ENCODE measurements around the gene CDC6. TPM values are rescaled to one million over a fixed set of nuclear protein-coding genes. Genes with fewer than 3 reads are reported as not detected.
A peak's percentile ranks its signal among the peaks of the same experiment; 100 is the strongest.

Gene CDC6
- total RNA-seq, 1 donor from 2014 or later = 3.4 TPM

GRCh38 chr17:40290629-40291280, 3.1 kb downstream of the CDC6 start:
- peak; percentile 18 for FAIRE-seq

GRCh38 chr17:40291281-40291664, 3.6 kb downstream of the CDC6 start:
- Histone ChIP-seq H3K27me3 (ENCODE audit: control insufficient read depth, insufficient read depth, low read length) (no peaks in the 10 kb centered on the region), H3K36me3 (ENCODE audit: control insufficient read depth, insufficient read depth, low read length) (peaks cover 3% of the 10 kb centered on the region), H3K4me3 (ENCODE audit: low read depth, low read length) (no peak overlapping the region)
- FAIRE-seq = no peak
- no peak for DNase-seq (ENCODE audit: low read depth)
- TF ChIP-seq CTCF (IDR thresholded peaks at IDR 0.05; ENCODE audit: insufficient read depth, low read length, severe bottlenecking) = no peak

More at GRCh38 chr17:40290629-40291280, 3.1 kb downstream of the CDC6 start:
- TF ChIP-seq CTCF (IDR thresholded peaks at IDR 0.05; ENCODE audit: insufficient read depth, low read length, severe bottlenecking) = peak; percentile 66
- DNase-seq (ENCODE audit: low read depth) = peak; percentile 94
- Histone ChIP-seq H3K36me3 (ENCODE audit: control insufficient read depth, insufficient read depth, low read length) (peaks cover 2% of the 10 kb centered on the region), H3K4me3 (ENCODE audit: low read depth, low read length) (no peak overlapping the region), H3K27me3 (ENCODE audit: control insufficient read depth, insufficient read depth, low read length) (no peaks in the 10 kb centered on the region)

GRCh38 chr17:40293363-40293762, 5.7 kb downstream of the CDC6 start:
- no peak for DNase-seq (ENCODE audit: low read depth)
- FAIRE-seq = no peak

GRCh38 chr17:40295488-40296436, 8.1 kb downstream of the CDC6 start:
- Histone ChIP-seq H3K4me3 (ENCODE audit: low read depth, low read length) (no peak overlapping the region), H3K36me3 (ENCODE audit: control insufficient read depth, insufficient read depth, low read length) (peaks cover 3% of the 10 kb centered on the region), H3K27me3 (ENCODE audit: control insufficient read depth, insufficient read depth, low read length) (no peaks in the 10 kb centered on the region)
- FAIRE-seq (no peak), DNase-seq (ENCODE audit: low read depth) (no peak)
- no peak for TF ChIP-seq CTCF (IDR thresholded peaks at IDR 0.05; ENCODE audit: insufficient read depth, low read length, severe bottlenecking)

More at GRCh38 chr17:40293363-40293762, 5.7 kb downstream of the CDC6 start:
- Histone ChIP-seq H3K36me3 (ENCODE audit: control insufficient read depth, insufficient read depth, low read length) (peaks cover 3% of the 10 kb centered on the region), H3K4me3 (ENCODE audit: low read depth, low read length) (no peak overlapping the region), H3K27me3 (ENCODE audit: control insufficient read depth, insufficient read depth, low read length) (no peaks in the 10 kb centered on the region)
- TF ChIP-seq CTCF (IDR thresholded peaks at IDR 0.05; ENCODE audit: insufficient read depth, low read length, severe bottlenecking) = no peak

- Histone ChIP-seq H3K27me3 (ENCODE audit: control insufficient read depth, insufficient read depth, low read length) (no peaks in the 10 kb centered on the region), H3K36me3 (ENCODE audit: control insufficient read depth, insufficient read depth, low read length) (peaks cover 3% of the 10 kb centered on the region), H3K4me3 (ENCODE audit: low read depth, low read length) (no peak overlapping the region)
- no peak for TF ChIP-seq CTCF (IDR thresholded peaks at IDR 0.05; ENCODE audit: insufficient read depth, low read length, severe bottlenecking)
- DNase-seq (ENCODE audit: low read depth) (no peak), FAIRE-seq (no peak)
Observed at GRCh38 chr17:40297511-40297910, 9.8 kb downstream of the CDC6 start.

All from bronchial epithelial cell (primary cell).